K562 (cell line): ENCODE results near the gene IFFO2. TPM values are rescaled to one million over a fixed set of nuclear protein-coding genes. Genes with fewer than 3 reads are reported as not detected.

Experiments used
- ATAC-seq: fragments of 200-7000 bp; cut with Tn5 transposase; 3 replicates; pipeline ENCODE4 v1.9.1; 2020; ENCODE audit warnings: moderate library complexity
- BruUV-seq: library from RNA; stranded (reverse); fragments of 400-500 nt; replicated peaks from 2 replicates; lab custom pipeline; 2021; lab: Mats Ljungman, UMichigan
- CTCF ChIA-PET: fragments of 300-600 bp; formaldehyde crosslinking; extraction: SDS; loops from one replicate; lab custom pipeline; 2021; ENCODE audit warnings: low intra/inter-chr PET ratio; lab: Yijun Ruan, JAX
- POLR2A ChIA-PET: fragments of 300-600, 350-650 bp; sonication (Branson Sonifier 250); formaldehyde crosslinking; extraction: SDS; loops from one replicate; lab custom pipeline; 2021; ENCODE audit warnings: antibody characterized with exemption, inconsistent platforms; lab: Yijun Ruan, JAX
- DNase-seq, 4 experiments: peaks; one replicate each; pipeline versions ENCODE4 v3.0.0 to v3.0.0-alpha.2; 2011 to 2018; ENCODE audit warnings: low spot score in 3 of 4, mixed read lengths in 3 of 4; ENCODE audit errors: extremely low read depth in 1 of 4
- FAIRE-seq: peaks from 2 replicates; lab custom pipeline; 2011; peaks lifted over from hg19 to GRCh38; lab: Jason Lieb, UNC
- H2AFZ ChIP-seq: 2 replicates; pipeline ENCODE4 v1.6.0; 2011; ENCODE audit warnings: low read depth, low read length, control low read depth, inconsistent platforms
- H3K27ac ChIP-seq: fragments of 200-600 bp; 3 replicates; pipeline ENCODE4 v1.8.0; 2011; ENCODE audit warnings: low read depth, mild to moderate bottlenecking, control low read depth, inconsistent platforms, low read length, moderate library complexity, mixed read lengths; ENCODE audit errors: extremely low read depth
- H3K27me3 ChIP-seq, 2 experiments: fragments of 300-600 bp in 1 of 2; 2 replicates in 1 of 2; 3 replicates in 1 of 2; pipeline versions ENCODE4 v1.6.0 to v1.8.0; 2011; ENCODE audit warnings: inconsistent platforms in 2 of 2, low read length in 2 of 2, mild to moderate bottlenecking in 1 of 2, mixed read lengths in 1 of 2, moderate library complexity in 1 of 2; ENCODE audit not compliant: control insufficient read depth in 2 of 2, insufficient read depth in 2 of 2
- H3K36me3 ChIP-seq: fragments of 300-600 bp; 3 replicates; pipeline ENCODE4 v1.8.0; 2011; ENCODE audit warnings: mild to moderate bottlenecking, low read length, inconsistent platforms; ENCODE audit not compliant: control insufficient read depth, insufficient read depth
- H3K4me1 ChIP-seq, 2 experiments: fragments of 200-600 bp in 1 of 2; replicated peaks in 1 of 2; 2 replicates in 1 of 2; 3 replicates in 1 of 2; pipeline versions ENCODE4 v1.5.1 to v1.8.0; 2011; ENCODE audit warnings: inconsistent platforms in 2 of 2, low read length in 2 of 2, mild to moderate bottlenecking in 1 of 2, mixed read lengths in 1 of 2, moderate library complexity in 1 of 2; ENCODE audit not compliant: control insufficient read depth in 2 of 2, insufficient read depth in 2 of 2
- H3K4me2 ChIP-seq: 2 replicates; pipeline ENCODE4 v1.6.1; 2011; ENCODE audit warnings: low read length, control low read depth, inconsistent platforms, mixed read lengths; ENCODE audit not compliant: insufficient read depth
- H3K4me3 ChIP-seq: fragments of 200-600 bp; sonication (generic), shearing (Covaris generic); 2 replicates; pipeline ENCODE4 v1.5.1; 2016; ENCODE audit warnings: control low read depth, inconsistent platforms
- H3K79me2 ChIP-seq: fragments of 200-600 bp; 3 replicates; pipeline ENCODE4 v1.8.0; 2011; ENCODE audit warnings: low read length, inconsistent platforms; ENCODE audit not compliant: control insufficient read depth, insufficient read depth
- H3K9ac ChIP-seq, 2 experiments: 2 replicates each; pipeline versions ENCODE4 v1.6.0 to v1.6.1; 2011; ENCODE audit warnings: low read depth in 2 of 2, low read length in 2 of 2, control low read depth in 1 of 2, inconsistent platforms in 1 of 2, mild to moderate bottlenecking in 1 of 2, mixed read lengths in 1 of 2; ENCODE audit not compliant: insufficient read depth in 1 of 2
- H3K9me1 ChIP-seq: one replicate; pipeline ENCODE4 v1.6.0; 2011; ENCODE audit warnings: inconsistent platforms, mild to moderate bottlenecking, low read length, moderate library complexity; ENCODE audit not compliant: control insufficient read depth, insufficient read depth
- H3K9me3 ChIP-seq: replicated peaks from 2 replicates; pipeline ENCODE4 v1.5.1; 2011; ENCODE audit warnings: low read depth, low read length, inconsistent platforms; ENCODE audit not compliant: control insufficient read depth, insufficient read depth
- H4K20me1 ChIP-seq: replicated peaks from 2 replicates; pipeline ENCODE4 v1.6.1; 2011; ENCODE audit warnings: low read length, inconsistent platforms, mixed read lengths; ENCODE audit not compliant: control insufficient read depth, insufficient read depth
- HLTF ChIP-seq: fragments of 450-650 bp; IDR thresholded peaks from 2 replicates; pipeline ENCODE4 v1.6.1; 2016
- PHTF2 ChIP-seq: fragments of 250-450 bp; sonication (Bioruptor Pico); IDR thresholded peaks from 2 replicates; pipeline ENCODE4 v1.5.0; 2021; ENCODE audit warnings: mild to moderate bottlenecking
- RBM25 ChIP-seq: fragments of 200-400 bp; formaldehyde crosslinking; IDR thresholded peaks from 2 replicates; pipeline ENCODE4 v1.6.1; 2018; ENCODE audit warnings: low read length, low read depth, moderate library complexity; ENCODE audit not compliant: severe bottlenecking
- U2AF2 ChIP-seq: fragments of 200-400 bp; formaldehyde crosslinking; optimal IDR thresholded peaks from 2 replicates; pipeline ENCODE3; 2017; ENCODE audit warnings: low read depth, mild to moderate bottlenecking, low read length
- XRCC4 ChIP-seq: IDR thresholded peaks from one replicate; pipeline ENCODE4 v1.6.1; 2011; ENCODE audit not compliant: insufficient read depth, insufficient read length; ENCODE audit errors: extremely low read depth
- YY1 ChIP-seq, 3 experiments: IDR thresholded peaks; 2 replicates each; pipeline ENCODE4 v1.6.1; 2011; ENCODE audit warnings: low read length in 2 of 3, mild to moderate bottlenecking in 2 of 3, moderate library complexity in 2 of 3, borderline replicate concordance in 1 of 3, control low read depth in 1 of 3, low read depth in 1 of 3; ENCODE audit not compliant: insufficient read depth in 3 of 3, insufficient replicate concordance in 2 of 3, control insufficient read depth in 1 of 3, insufficient read length in 1 of 3; ENCODE audit errors: extremely low read depth in 1 of 3
- ZKSCAN8 ChIP-seq: fragments of 200-800 bp; sonication (Bioruptor generic); IDR thresholded peaks from 2 replicates; pipeline ENCODE4 v1.6.1; 2016; ENCODE audit warnings: missing genetic modification characterization, missing compliant biosample characterization
- WGBS: fragments of 100-300 bp; shearing (Covaris generic); methylation state at CpG from one replicate; pipeline ENCODE4 v1.1.6; 2016; ENCODE audit warnings: low coverage, mixed read lengths; ENCODE audit not compliant: insufficient coverage; ENCODE audit errors: missing lambda C conversion rate; 5-methylcytosine and 5-hydroxymethylcytosine counted together
- in situ Hi-C: fragments of 300-500 bp; cut with MboI; formaldehyde crosslinking; loops from 4 replicates; pipeline ENCODE4 v1.15.0; 2018; ENCODE audit warnings: inconsistent platforms, mixed read lengths
- intact Hi-C: fragments of 100-400 bp; cut with micrococcal nuclease; formaldehyde crosslinking; loops from 2 replicates; pipeline ENCODE4 v1.14.2; 2022
- polyA plus RNA-seq, 8 experiments: library from polyadenylated mRNA; depleted of rRNA in 4 of 8; stranded (reverse) in 5 of 8; unstranded in 3 of 8; fragments of >200 nt; fragmentation: Nextera tagmentation in 2 of 8; fragmentation: Illumina TruSeq in 1 of 8; extraction: Ambion mirVana in 2 of 8; extraction: Trizol in 1 of 8; gene quantifications; 2 replicates each; pipeline versions ENCODE4 v1.2.1 to v1.2.3, GENCODE V29; 2011 to 2014; ENCODE audit warnings: inconsistent platforms in 1 of 8, missing spikeins in 1 of 8
- total RNA-seq, 7 experiments: library from RNA; depleted of rRNA in 6 of 7; stranded (reverse); fragments of >200 nt in 6 of 7; fragmentation: Illumina TruSeq in 2 of 7; extraction: Trizol in 2 of 7; gene quantifications; 2 replicates each; pipeline versions ENCODE4 v1.2.1 to v1.2.3, GENCODE V29; 2011 to 2021; ENCODE audit warnings: low replicate concordance in 1 of 7

IFFO2 gene
- total and polyA plus RNA-seq, 9 of the 15 experiments (the other 6 are each of a cell fraction or from before 2014, with no cell fraction given), result 0.15 to 1.0 (median 0.44) TPM; not detected in 2

DNA sequence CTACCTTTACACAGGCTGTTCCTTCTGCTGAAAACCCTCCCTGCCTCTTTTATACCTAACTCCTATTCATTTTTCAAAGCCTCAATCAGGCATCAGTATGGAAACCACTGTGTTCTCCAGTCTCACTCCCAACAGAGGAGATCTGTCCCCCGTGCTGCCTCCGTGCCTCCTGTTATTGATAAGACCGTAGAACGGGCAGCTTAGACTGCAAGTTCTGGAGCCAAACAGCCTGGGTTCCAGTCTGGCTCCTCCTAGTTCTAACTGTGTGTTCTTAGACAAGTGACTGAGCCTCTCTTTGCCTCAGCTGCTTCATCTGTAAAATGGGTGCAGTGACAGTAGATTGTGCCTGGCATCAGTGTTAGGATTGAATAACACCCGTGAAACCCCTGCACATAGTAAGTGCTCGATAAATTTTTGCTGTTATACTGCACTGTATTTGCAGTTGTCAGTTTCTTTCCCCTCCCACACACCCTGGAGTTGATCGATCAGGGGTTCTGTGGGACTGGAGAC is 17.0 kb upstream of the IFFO2 start:
- FAIRE-seq (no peak), ATAC-seq (no peak), DNase-seq (no peak)
- TF ChIP-seq HLTF (no peak), RBM25 (peak; percentile 64), XRCC4 (no peak), ZKSCAN8 (CRISPR knock-in tag) (no peak), PHTF2 (CRISPR knock-in tag) (no peak)
- peaks cover 39 to 55% of the 10 kb centered on the region in 2 experiments for H3K27me3 ChIP-seq
- intact Hi-C loops (no loop called here), in situ Hi-C loops (no loop called here)
- H3K9ac ChIP-seq, result no peak overlapping the region
- H3K36me3 ChIP-seq, result no peaks in the 10 kb centered on the region
- 0% methylated on average over 7 of the region's 7 CpGs for WGBS
- H3K9me3 ChIP-seq, result no peaks in the 10 kb centered on the region
- POLR2A ChIA-PET, result interaction anchor here (0.9 kb wide), 1 partner anchor 57 kb away, joined by 3 read pairs; no protein-coding TSS in a partner anchor
- H2AFZ ChIP-seq, result no peak overlapping the region
- H4K20me1 ChIP-seq, result no peaks in the 10 kb centered on the region
- H3K79me2 ChIP-seq, result no peaks in the 10 kb centered on the region
- H3K4me3 ChIP-seq, result no peak overlapping the region
- H3K4me2 ChIP-seq, result no peak overlapping the region
- H3K4me1 ChIP-seq, result no peaks in the 10 kb centered on the region
- BruUV-seq, result no TSS peak
- no peaks in the 10 kb centered on the region for H3K9me1 ChIP-seq
- CTCF ChIA-PET, result no interaction called here
- H3K27ac ChIP-seq, result no peak overlapping the region

DNA sequence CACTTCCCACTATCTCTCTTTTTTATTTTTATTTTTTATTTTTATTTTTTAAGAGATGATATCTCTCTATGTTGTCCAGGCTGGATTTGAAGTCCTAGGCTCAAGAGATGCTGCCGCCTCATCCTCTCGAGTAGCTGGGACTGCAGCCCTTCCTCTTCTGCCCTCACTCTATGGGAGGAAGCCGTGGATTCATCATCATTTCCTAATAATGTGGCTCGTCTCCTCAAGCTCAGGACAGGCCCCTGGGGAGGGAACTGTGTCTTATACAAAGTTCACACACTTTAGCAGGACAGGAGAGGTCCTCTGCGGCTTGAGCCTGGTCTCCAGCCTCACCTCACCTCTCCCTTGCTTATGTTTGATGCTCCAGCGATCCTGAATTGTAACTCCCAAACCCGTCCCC is 16.5 kb upstream of the IFFO2 start:
- TF ChIP-seq YY1 (IDR thresholded peaks at IDR 0.05; ENCODE audit: borderline replicate concordance in 1 of 3, control insufficient read depth in 1 of 3, extremely low read depth in 1 of 3, insufficient read depth in 3 of 3, insufficient read length in 1 of 3, insufficient replicate concordance in 2 of 3, low read depth in 1 of 3, low read length in 2 of 3) (no peak), U2AF2 (no peak)
- no peak for FAIRE-seq

More for the DNA sequence above, 16.5 kb upstream of the IFFO2 start:
- POLR2A ChIA-PET, result interaction anchor here (0.9 kb wide), 1 partner anchor 57 kb away, joined by 3 read pairs; no protein-coding TSS in a partner anchor
- in situ Hi-C loops (no loop called here), intact Hi-C loops (no loop called here)
- H3K27ac ChIP-seq, result no peak overlapping the region
- H3K79me2 ChIP-seq, result no peaks in the 10 kb centered on the region
- ATAC-seq (no peak), DNase-seq (no peak)
- no peaks in the 10 kb centered on the region for H3K9me3 ChIP-seq
- H2AFZ ChIP-seq, result no peak overlapping the region
- no peaks in the 10 kb centered on the region for H3K9me1 ChIP-seq
- CTCF ChIA-PET, result no interaction called here
- no peak overlapping the region for H3K4me2 ChIP-seq
- no TSS peak for BruUV-seq
- H3K4me1 ChIP-seq, result no peaks in the 10 kb centered on the region
- WGBS, result 0% methylated on average over 7 of the region's 7 CpGs
- no peak overlapping the region for H3K4me3 ChIP-seq
- no peak overlapping the region for H3K9ac ChIP-seq
- H4K20me1 ChIP-seq, result no peaks in the 10 kb centered on the region
- peaks cover 42 to 59% of the 10 kb centered on the region in 2 experiments for H3K27me3 ChIP-seq
- no peaks in the 10 kb centered on the region for H3K36me3 ChIP-seq
